ENCODE results near the gene KIF26B. TPM values are rescaled to one million over a fixed set of nuclear protein-coding genes. Genes with fewer than 3 reads are reported as not detected.
A peak's percentile ranks its signal among the peaks of the same experiment; 100 is the strongest.

KIF26B gene
- polyA plus RNA-seq, 1 of the 3 experiments (the other 2 are of a cell fraction) = 2.6 TPM

DNA sequence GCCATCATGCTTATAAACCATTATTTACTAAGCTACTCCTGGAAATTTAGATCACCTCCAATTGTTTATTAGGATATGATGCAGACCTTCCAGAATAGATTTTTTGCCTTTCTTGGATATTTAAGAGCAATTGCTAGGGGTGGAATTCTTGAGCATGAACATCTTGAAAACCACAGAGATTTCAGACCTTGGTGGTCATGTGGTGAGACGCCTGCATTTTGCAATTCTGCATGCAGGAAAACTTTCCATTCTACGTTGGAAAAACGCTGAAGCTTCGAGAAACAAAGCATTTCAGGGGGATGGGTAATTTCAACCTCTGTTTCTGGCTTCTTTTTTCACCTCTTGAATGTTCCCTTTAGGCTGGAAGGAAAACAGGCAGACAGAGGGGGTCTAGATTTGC, 596.3 kb downstream of the KIF26B start:
- Histone ChIP-seq H3K9me2 (no peaks in the 10 kb centered on the region), H3K4me1 (ENCODE audit: control insufficient read depth in 1 of 2, insufficient read depth in 2 of 2, low read depth in 1 of 2, low read length in 1 of 2) (peaks cover 7 to 45% of the 10 kb centered on the region in 2 experiments; a peak in 3 of 4 replicates), H3K36me3 (replicated peaks in 1 of 2; ENCODE audit: control insufficient read depth in 1 of 2, insufficient read depth in 2 of 2, low read length in 1 of 2) (peaks cover 0 to 3% of the 10 kb centered on the region in 2 experiments), H3K79me2 (ENCODE audit: insufficient read depth) (no peaks in the 10 kb centered on the region), H3K4me3 (ENCODE audit: low read depth in 2 of 2, low read length in 1 of 2) (no peak overlapping the region), H2AFZ (ENCODE audit: low read depth) (no peak overlapping the region), H3K27me3 (ENCODE audit: insufficient read depth) (no peaks in the 10 kb centered on the region), H4K20me1 (ENCODE audit: insufficient read depth) (no peaks in the 10 kb centered on the region), H3K4me2 (no peak overlapping the region), H3F3A (replicated peaks; ENCODE audit: insufficient read depth) (no peaks in the 10 kb centered on the region), H3K9ac (no peak overlapping the region), H3K9me3 (no peaks in the 10 kb centered on the region), H3K27ac (ENCODE audit: low read depth in 2 of 2, low read length in 1 of 2) (peak overlapping the region in 1 of 2 experiments; percentile 97; a peak in 2 of 4 replicates)
- no peak for DNase-seq
- TF ChIP-seq RCOR1 (IDR thresholded peaks at IDR 0.05; ENCODE audit: low read length) (no peak), RXRA (IDR thresholded peaks at IDR 0.05; ENCODE audit: borderline replicate concordance, low read depth) (no peak), GABPA (IDR thresholded peaks at IDR 0.05; ENCODE audit: low read depth) (no peak), FOXM1 (IDR thresholded peaks at IDR 0.05; ENCODE audit: low read depth) (no peak), YY1 (IDR thresholded peaks at IDR 0.05; ENCODE audit: low read depth) (no peak)
- TF ChIP-seq, protein P1, sequence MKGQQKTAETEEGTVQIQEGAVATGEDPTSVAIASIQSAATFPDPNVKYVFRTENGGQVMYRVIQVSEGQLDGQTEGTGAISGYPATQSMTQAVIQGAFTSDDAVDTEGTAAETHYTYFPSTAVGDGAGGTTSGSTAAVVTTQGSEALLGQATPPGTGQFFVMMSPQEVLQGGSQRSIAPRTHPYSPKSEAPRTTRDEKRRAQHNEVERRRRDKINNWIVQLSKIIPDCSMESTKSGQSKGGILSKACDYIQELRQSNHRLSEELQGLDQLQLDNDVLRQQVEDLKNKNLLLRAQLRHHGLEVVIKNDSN (IDR thresholded peaks at IDR 0.05; ENCODE audit: borderline replicate concordance, low read depth) = no peak
- TF ChIP-seq, protein P2, sequence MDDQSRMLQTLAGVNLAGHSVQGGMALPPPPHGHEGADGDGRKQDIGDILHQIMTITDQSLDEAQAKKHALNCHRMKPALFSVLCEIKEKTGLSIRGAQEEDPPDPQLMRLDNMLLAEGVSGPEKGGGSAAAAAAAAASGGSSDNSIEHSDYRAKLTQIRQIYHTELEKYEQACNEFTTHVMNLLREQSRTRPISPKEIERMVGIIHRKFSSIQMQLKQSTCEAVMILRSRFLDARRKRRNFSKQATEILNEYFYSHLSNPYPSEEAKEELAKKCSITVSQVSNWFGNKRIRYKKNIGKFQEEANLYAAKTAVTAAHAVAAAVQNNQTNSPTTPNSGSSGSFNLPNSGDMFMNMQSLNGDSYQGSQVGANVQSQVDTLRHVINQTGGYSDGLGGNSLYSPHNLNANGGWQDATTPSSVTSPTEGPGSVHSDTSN (IDR thresholded peaks at IDR 0.05) = no peak
- TF ChIP-seq, protein P3, sequence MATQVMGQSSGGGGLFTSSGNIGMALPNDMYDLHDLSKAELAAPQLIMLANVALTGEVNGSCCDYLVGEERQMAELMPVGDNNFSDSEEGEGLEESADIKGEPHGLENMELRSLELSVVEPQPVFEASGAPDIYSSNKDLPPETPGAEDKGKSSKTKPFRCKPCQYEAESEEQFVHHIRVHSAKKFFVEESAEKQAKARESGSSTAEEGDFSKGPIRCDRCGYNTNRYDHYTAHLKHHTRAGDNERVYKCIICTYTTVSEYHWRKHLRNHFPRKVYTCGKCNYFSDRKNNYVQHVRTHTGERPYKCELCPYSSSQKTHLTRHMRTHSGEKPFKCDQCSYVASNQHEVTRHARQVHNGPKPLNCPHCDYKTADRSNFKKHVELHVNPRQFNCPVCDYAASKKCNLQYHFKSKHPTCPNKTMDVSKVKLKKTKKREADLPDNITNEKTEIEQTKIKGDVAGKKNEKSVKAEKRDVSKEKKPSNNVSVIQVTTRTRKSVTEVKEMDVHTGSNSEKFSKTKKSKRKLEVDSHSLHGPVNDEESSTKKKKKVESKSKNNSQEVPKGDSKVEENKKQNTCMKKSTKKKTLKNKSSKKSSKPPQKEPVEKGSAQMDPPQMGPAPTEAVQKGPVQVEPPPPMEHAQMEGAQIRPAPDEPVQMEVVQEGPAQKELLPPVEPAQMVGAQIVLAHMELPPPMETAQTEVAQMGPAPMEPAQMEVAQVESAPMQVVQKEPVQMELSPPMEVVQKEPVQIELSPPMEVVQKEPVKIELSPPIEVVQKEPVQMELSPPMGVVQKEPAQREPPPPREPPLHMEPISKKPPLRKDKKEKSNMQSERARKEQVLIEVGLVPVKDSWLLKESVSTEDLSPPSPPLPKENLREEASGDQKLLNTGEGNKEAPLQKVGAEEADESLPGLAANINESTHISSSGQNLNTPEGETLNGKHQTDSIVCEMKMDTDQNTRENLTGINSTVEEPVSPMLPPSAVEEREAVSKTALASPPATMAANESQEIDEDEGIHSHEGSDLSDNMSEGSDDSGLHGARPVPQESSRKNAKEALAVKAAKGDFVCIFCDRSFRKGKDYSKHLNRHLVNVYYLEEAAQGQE (IDR thresholded peaks at IDR 0.05; ENCODE audit: low read depth, low read length) = no peak
- ChIA-PET POLR2A (interaction anchor here (0.8 to 1.5 kb wide), 2 partner anchors 41 to 184 kb away, joined by 3 read pairs; no protein-coding TSS in a partner anchor), CTCF (interaction anchor here (0.8 to 1.5 kb wide), 9 partner anchors 13 to 598 kb away, joined by 3 to 6 read pairs (median 3); no protein-coding TSS in a partner anchor)
- 82% methylated on average over 4 of the region's 4 CpGs for WGBS (ENCODE audit: low lambda C conversion rate)

DNA sequence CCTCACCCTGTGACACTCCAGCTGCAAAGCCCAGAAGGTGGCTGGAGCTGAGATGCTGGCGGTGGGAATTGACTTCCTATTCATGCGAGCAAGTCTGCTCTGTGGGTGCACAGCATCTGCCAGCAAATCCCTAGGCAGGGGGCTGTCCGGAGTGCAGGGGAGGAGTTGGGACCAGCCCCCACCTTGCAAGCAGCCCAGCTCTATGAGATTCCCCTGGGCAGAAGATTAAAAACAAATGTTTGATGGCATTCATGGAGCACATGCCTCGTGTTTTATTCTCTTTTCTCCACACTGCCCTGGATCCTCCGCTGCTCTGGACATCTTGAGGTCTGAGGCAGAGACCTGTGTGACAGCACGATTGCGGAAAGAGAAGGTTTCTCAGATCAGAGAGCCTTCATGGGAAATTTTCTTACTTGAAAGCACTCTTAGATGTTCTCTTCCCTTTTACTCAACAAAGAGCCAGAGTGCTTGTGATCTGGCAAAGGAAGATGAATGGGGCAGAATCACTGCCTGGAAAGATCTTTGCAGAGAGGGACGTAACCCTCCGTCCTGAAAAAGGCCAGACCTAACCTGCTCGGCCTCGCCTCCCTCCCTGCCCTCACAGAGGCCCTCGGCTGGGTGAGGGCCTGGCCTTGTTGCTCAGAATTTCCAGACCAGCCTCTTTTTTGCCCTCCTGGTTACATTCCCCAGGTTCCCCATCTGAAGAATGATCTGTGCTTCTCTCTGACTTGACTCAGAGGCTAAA, 597.1 kb downstream of the KIF26B start:
- Histone ChIP-seq H3K9me2 (no peaks in the 10 kb centered on the region), H3K4me3 (ENCODE audit: low read depth in 2 of 2, low read length in 1 of 2) (no peak overlapping the region), H3K27ac (ENCODE audit: low read depth in 2 of 2, low read length in 1 of 2) (peak overlapping the region in 1 of 2 experiments; percentile 97; a peak in 2 of 4 replicates), H3K79me2 (ENCODE audit: insufficient read depth) (no peaks in the 10 kb centered on the region), H3K9ac (no peak overlapping the region), H3K27me3 (ENCODE audit: insufficient read depth) (no peaks in the 10 kb centered on the region), H4K20me1 (ENCODE audit: insufficient read depth) (no peaks in the 10 kb centered on the region), H3K36me3 (replicated peaks in 1 of 2; ENCODE audit: control insufficient read depth in 1 of 2, insufficient read depth in 2 of 2, low read length in 1 of 2) (peaks cover 0 to 3% of the 10 kb centered on the region in 2 experiments), H3K9me3 (no peaks in the 10 kb centered on the region), H2AFZ (ENCODE audit: low read depth) (no peak overlapping the region), H3K4me1 (ENCODE audit: control insufficient read depth in 1 of 2, insufficient read depth in 2 of 2, low read depth in 1 of 2, low read length in 1 of 2) (peaks cover 7 to 45% of the 10 kb centered on the region in 2 experiments; a peak in 3 of 4 replicates), H3F3A (replicated peaks; ENCODE audit: insufficient read depth) (peaks cover 4% of the 10 kb centered on the region), H3K4me2 (no peak overlapping the region)
- 77% methylated on average over 9 of the region's 12 CpGs for WGBS (ENCODE audit: low lambda C conversion rate)
- CTCF ChIA-PET = interaction anchor here (0.8 to 1.5 kb wide), 5 partner anchors 18 to 599 kb away, joined by 3 to 6 read pairs (median 4); no protein-coding TSS in a partner anchor
- DNase-seq = peak; percentile 74
- POLR2A ChIA-PET = interaction anchor here (0.8 to 1.5 kb wide), 2 partner anchors 40 to 185 kb away, joined by 3 read pairs; no protein-coding TSS in a partner anchor
- TF ChIP-seq, protein P4, sequence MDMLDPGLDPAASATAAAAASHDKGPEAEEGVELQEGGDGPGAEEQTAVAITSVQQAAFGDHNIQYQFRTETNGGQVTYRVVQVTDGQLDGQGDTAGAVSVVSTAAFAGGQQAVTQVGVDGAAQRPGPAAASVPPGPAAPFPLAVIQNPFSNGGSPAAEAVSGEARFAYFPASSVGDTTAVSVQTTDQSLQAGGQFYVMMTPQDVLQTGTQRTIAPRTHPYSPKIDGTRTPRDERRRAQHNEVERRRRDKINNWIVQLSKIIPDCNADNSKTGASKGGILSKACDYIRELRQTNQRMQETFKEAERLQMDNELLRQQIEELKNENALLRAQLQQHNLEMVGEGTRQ (IDR thresholded peaks at IDR 0.05; ENCODE audit: borderline replicate concordance, low read depth, low read length) = no peak
- no peak for TF ChIP-seq YY1 (IDR thresholded peaks at IDR 0.05; ENCODE audit: low read depth)
- TF ChIP-seq CHD2 (IDR thresholded peaks at IDR 0.05; ENCODE audit: low read length, partially characterized antibody) = peak; percentile 84
- peak; percentile 10; the same call in 1 of the 2 replicates for TF ChIP-seq SMC3 (IDR thresholded peaks at IDR 0.05; ENCODE audit: low read depth, low read length)
- TF ChIP-seq RFX5 (IDR thresholded peaks at IDR 0.05; ENCODE audit: low read length) = no peak
- TF ChIP-seq TCF12 (IDR thresholded peaks at IDR 0.05) = peak; percentile 39; the same call in 1 of the 2 replicates
- TF ChIP-seq MXI1 (IDR thresholded peaks at IDR 0.05; ENCODE audit: low read depth, low read length) = 0 out of 2 replicates have a peak, but pooled peaks have one; percentile 22
- no peak for TF ChIP-seq FOXJ3 (CRISPR knock-in tag; IDR thresholded peaks at IDR 0.05)
- TF ChIP-seq, protein P5, sequence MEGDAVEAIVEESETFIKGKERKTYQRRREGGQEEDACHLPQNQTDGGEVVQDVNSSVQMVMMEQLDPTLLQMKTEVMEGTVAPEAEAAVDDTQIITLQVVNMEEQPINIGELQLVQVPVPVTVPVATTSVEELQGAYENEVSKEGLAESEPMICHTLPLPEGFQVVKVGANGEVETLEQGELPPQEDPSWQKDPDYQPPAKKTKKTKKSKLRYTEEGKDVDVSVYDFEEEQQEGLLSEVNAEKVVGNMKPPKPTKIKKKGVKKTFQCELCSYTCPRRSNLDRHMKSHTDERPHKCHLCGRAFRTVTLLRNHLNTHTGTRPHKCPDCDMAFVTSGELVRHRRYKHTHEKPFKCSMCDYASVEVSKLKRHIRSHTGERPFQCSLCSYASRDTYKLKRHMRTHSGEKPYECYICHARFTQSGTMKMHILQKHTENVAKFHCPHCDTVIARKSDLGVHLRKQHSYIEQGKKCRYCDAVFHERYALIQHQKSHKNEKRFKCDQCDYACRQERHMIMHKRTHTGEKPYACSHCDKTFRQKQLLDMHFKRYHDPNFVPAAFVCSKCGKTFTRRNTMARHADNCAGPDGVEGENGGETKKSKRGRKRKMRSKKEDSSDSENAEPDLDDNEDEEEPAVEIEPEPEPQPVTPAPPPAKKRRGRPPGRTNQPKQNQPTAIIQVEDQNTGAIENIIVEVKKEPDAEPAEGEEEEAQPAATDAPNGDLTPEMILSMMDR (IDR thresholded peaks at IDR 0.05) = no peak
- TF ChIP-seq, protein P1 (IDR thresholded peaks at IDR 0.05; ENCODE audit: borderline replicate concordance, low read depth) = no peak

All from SK-N-SH (cell line).